Astrocyte of the spinal cord (primary cell): Measurements from ENCODE around the gene ANKRD35.
A peak's percentile ranks its signal among the peaks of the same experiment; 100 is the strongest.

Source experiments
- DNase-seq: peaks from one replicate; pipeline ENCODE4 v3.0.0; 2011; ENCODE audit warnings: low read depth, low spot score
- H3K4me3 ChIP-seq: 2 replicates; pipeline ENCODE4 v1.5.1; 2011; ENCODE audit warnings: low read depth, mild to moderate bottlenecking, low read length, moderate library complexity
- in situ Hi-C: cut with HindIII; loops from 2 replicates; pipeline ENCODE4 v1.10.0; 2017; ENCODE audit warnings: low sequenced_read_pairs
- TF ChIP-seq, protein P1 (sequence below): IDR thresholded peaks from 2 replicates; pipeline ENCODE4 v1.5.1; 2012; ENCODE audit warnings: low read depth, mild to moderate bottlenecking, low read length, inconsistent platforms

ANKRD35 gene

DNA sequence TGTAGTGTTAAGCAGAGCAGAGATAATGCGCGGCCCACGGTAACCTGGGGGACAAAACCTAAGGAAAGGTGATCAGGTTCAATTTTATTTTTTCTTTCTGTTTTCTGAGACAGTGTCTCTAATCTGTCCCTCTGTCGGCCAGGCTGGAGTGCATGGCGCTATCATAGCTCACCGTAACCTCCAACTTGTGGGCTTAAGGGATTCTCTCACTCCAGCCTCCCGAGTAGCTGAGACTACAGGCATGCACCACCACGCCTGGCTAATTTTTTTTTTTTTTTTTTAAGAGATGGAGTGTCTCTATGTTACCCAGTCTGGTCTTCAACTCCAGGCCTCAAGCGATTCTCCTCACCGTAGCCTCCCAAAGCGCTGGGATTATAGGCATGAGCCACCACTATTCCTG is 724 bp upstream of the ANKRD35 start:
- TF ChIP-seq, protein P1, sequence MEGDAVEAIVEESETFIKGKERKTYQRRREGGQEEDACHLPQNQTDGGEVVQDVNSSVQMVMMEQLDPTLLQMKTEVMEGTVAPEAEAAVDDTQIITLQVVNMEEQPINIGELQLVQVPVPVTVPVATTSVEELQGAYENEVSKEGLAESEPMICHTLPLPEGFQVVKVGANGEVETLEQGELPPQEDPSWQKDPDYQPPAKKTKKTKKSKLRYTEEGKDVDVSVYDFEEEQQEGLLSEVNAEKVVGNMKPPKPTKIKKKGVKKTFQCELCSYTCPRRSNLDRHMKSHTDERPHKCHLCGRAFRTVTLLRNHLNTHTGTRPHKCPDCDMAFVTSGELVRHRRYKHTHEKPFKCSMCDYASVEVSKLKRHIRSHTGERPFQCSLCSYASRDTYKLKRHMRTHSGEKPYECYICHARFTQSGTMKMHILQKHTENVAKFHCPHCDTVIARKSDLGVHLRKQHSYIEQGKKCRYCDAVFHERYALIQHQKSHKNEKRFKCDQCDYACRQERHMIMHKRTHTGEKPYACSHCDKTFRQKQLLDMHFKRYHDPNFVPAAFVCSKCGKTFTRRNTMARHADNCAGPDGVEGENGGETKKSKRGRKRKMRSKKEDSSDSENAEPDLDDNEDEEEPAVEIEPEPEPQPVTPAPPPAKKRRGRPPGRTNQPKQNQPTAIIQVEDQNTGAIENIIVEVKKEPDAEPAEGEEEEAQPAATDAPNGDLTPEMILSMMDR: no peak
- in situ Hi-C loops: no loop called here
- DNase-seq: no peak
- H3K4me3 ChIP-seq: peak overlapping the region; percentile 68

DNA sequence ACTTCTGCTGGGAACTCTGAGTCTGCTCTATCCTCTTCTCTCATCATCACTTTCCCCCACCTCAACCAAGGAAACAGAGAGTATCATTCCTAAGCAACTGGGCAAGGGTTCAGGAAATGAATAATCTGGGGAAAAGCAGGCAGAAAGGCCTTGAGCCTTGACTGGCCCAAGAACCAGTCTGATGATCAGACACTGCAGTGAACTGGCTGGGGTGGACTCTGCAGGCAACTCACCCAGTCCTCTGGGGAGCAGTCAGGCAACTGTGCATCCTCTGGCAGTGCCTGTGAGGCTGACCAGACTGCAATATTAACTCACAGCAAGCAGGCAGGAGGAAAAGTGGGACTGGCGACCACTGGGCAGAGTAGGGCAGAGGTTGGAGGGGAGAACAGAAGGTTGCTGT is 991 bp downstream of the ANKRD35 start:
- peak; percentile 59 for DNase-seq
- in situ Hi-C loops: no loop called here
- no peak overlapping the region for H3K4me3 ChIP-seq
- TF ChIP-seq, protein P1: no peak

DNA sequence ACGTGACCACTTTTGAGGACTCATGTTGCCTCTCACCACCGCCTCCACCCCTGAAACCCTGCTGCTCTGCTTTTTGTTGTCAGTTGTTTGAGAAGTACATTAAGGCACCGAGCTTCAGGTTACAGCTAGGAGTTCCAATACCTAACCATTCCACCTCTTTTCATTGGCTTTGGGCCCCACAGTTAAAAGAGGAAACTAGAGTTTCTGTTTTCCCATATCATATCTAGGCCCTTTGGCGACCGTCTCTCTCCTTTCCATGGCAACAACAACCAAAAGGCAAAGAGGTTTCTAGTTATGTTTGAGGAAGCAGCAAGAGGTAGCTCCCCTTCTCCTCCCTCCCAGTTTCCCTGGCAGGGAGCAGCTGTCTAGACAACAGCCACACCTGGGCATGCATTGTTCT is 5.9 kb downstream of the ANKRD35 start:
- in situ Hi-C loops: no loop called here
- H3K4me3 ChIP-seq: no peak overlapping the region
- TF ChIP-seq, protein P1: no peak
- no peak for DNase-seq

DNA sequence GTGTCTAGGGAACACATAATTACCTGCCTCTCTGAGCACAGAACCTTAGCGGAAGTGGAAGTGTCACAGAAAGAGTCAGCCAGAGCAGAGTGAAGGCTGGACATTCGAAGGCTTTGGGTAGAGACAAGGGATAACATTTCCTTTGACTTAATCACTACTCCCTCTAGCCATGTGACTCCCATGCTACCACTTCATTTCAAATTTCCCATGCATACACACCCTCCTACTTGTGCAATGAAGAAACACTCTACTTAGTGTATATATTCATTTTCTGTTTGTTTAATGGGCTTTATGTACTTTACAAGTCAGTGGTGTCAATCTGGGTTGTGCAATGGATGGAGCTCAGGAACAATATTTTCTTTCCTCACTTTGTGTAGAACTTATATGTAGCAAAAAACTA is 6.9 kb downstream of the ANKRD35 start:
- TF ChIP-seq, protein P1: no peak
- in situ Hi-C loops: no loop called here
- H3K4me3 ChIP-seq: no peak overlapping the region
- no peak for DNase-seq

DNA sequence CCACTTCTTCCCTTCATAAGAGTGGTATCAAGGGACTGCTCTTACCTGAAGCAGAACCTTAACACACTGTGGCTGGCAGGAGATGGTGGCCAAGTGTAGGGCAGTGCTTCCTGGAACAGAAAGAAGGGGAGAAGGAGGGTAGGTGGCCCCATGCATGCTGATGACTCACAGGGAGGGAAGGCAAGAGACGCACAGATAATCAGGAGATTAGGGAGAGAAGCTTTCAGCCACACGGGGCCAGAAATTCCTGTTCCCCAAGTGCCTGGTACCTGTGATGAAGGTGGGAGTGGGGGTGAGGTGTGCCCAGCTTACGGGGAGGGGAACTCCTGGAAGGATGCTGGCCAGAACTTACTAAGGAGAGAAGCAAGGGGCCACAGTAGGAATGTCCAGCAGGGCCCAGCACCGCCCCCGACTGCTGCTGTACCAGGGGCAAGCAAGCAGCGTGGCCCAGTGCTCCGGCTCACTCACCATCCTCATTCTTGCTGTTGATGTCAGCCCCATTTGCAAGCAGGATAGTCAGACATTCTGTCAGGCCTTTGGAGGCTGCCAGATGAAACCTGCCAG is 7.7 kb downstream of the ANKRD35 start:
- no peak for DNase-seq
- H3K4me3 ChIP-seq: no peak overlapping the region
- in situ Hi-C loops: no loop called here
- TF ChIP-seq, protein P1: no peak

DNA sequence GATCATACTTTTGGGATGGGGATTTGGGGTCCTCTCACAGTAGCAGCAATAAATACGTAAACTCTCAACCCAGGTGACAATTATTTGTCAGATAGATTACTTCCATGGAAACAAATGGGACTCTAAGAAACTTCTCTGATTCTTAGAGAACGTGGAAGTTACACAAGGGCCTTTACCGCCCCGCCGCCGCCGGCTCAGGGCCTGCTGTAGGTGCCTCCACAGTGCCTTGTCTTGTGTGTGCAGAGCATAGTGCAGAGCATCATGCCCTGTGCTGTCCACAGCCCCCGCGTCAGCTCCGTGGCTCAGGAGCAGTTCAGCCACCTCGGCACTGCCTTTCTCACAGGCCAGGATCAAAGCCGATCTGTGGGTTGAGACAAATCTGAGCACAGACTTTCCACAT is 11.0 kb downstream of the ANKRD35 start:
- in situ Hi-C loops: no loop called here
- TF ChIP-seq, protein P1: no peak
- no peak overlapping the region for H3K4me3 ChIP-seq
- DNase-seq: no peak
